Left ventricle myocardium inferior (tissue), 1 donor: ENCODE results near the gene C4orf54. TPM values are rescaled to one million over a fixed set of nuclear protein-coding genes. Genes with fewer than 3 reads are reported as not detected.
A peak's percentile ranks its signal among the peaks of the same experiment; 100 is the strongest.

Source experiments
- DNase-seq: peaks from one replicate; pipeline ENCODE4 v3.0.0-alpha.2; 2020
- H3K27ac ChIP-seq: fragments of 200-600 bp; replicated peaks from 2 replicates; pipeline ENCODE4 v1.8.0; 2021
- H3K27me3 ChIP-seq: fragments of 200-600 bp; 2 replicates; pipeline ENCODE4 v1.8.0; 2021; ENCODE audit warnings: low read depth
- H3K36me3 ChIP-seq: fragments of 200-600 bp; 2 replicates; pipeline ENCODE4 v1.8.0; 2021
- H3K4me1 ChIP-seq: fragments of 200-600 bp; 2 replicates; pipeline ENCODE4 v1.8.0; 2021
- H3K4me3 ChIP-seq: fragments of 200-600 bp; 2 replicates; pipeline ENCODE4 v1.8.0; 2021; ENCODE audit warnings: mild to moderate bottlenecking, moderate library complexity
- H3K9me3 ChIP-seq: fragments of 200-600 bp; replicated peaks from 2 replicates; pipeline ENCODE4 v1.8.0; 2021
- intact Hi-C: fragments of 100-400 bp; cut with micrococcal nuclease; formaldehyde crosslinking; loops from one replicate; pipeline ENCODE4 v1.11.0; 2022
- total RNA-seq: library from RNA; stranded (reverse); fragmentation: NEBNext Ultra II Directional; extraction: Animal tissue kit (Norgen Biotek cat#: 25700); gene quantifications from one replicate; pipeline ENCODE4 v1.2.1, GENCODE V29; 2021
- TF ChIP-seq, protein P1 (sequence below): fragments of 200-600 bp; IDR thresholded peaks from 2 replicates; pipeline ENCODE4 v1.8.0; 2021; ENCODE audit warnings: antibody characterized with exemption, mild to moderate bottlenecking, borderline replicate concordance
- donor health status: DM: no; HTN: yes; CAD: no; lungs with severe emphysema.

Gene C4orf54
- total RNA-seq, 1 donor from 2014 or later: 1.2 TPM

DNA sequence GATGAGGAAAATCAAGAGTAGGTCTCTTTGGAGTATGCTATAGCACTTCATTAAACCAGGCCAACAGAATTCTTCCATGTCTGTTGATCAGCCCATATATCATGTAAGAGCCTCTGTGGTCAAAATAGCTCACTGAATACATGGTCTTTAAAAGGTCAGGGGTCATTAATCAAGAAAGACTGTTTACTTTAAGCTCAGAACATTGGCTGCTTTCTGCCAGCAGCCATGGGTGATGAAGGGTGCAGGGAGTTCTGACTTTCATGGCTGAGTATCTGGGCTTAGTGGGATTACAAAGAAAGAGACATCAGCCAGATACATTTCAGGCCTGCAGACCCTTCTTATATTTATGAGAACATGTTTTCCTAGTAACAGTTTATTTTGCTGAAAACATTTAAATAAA is 7.1 kb upstream of the C4orf54 start:
- Histone ChIP-seq H3K4me3 (no peak overlapping the region), H3K27me3 (no peaks in the 10 kb centered on the region), H3K9me3 (no peaks in the 10 kb centered on the region), H3K27ac (peak overlapping the region; percentile 30), H3K4me1 (peaks cover 24% of the 10 kb centered on the region), H3K36me3 (no peaks in the 10 kb centered on the region)
- no peak for DNase-seq
- TF ChIP-seq, protein P1, sequence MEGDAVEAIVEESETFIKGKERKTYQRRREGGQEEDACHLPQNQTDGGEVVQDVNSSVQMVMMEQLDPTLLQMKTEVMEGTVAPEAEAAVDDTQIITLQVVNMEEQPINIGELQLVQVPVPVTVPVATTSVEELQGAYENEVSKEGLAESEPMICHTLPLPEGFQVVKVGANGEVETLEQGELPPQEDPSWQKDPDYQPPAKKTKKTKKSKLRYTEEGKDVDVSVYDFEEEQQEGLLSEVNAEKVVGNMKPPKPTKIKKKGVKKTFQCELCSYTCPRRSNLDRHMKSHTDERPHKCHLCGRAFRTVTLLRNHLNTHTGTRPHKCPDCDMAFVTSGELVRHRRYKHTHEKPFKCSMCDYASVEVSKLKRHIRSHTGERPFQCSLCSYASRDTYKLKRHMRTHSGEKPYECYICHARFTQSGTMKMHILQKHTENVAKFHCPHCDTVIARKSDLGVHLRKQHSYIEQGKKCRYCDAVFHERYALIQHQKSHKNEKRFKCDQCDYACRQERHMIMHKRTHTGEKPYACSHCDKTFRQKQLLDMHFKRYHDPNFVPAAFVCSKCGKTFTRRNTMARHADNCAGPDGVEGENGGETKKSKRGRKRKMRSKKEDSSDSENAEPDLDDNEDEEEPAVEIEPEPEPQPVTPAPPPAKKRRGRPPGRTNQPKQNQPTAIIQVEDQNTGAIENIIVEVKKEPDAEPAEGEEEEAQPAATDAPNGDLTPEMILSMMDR: no peak
- intact Hi-C loops: no loop called here

DNA sequence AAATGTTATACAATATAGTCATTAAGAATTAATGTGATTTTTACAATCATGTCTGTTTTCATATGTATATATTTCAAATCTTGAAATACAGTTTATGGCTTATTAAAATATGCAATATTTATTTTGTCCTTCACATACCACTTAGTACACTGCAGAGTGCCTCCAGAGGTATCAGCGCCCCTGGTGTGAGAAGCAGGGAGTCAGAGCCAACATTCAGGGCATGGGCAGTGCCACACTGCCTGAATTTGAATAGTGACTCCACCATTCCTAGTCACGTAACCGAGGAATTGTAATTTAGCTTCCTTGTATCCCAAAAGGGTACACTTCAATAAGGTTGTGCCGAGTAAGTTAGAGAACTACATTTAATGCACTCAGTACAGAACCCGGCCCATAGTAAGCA is 4.3 kb upstream of the C4orf54 start:
- Histone ChIP-seq H3K9me3 (no peaks in the 10 kb centered on the region), H3K27ac (peak overlapping the region; percentile 64), H3K27me3 (no peaks in the 10 kb centered on the region), H3K36me3 (no peaks in the 10 kb centered on the region), H3K4me1 (peaks cover 31% of the 10 kb centered on the region), H3K4me3 (no peak overlapping the region)
- intact Hi-C loops: no loop called here
- TF ChIP-seq, protein P1: peak; percentile 32
- DNase-seq: no peak

DNA sequence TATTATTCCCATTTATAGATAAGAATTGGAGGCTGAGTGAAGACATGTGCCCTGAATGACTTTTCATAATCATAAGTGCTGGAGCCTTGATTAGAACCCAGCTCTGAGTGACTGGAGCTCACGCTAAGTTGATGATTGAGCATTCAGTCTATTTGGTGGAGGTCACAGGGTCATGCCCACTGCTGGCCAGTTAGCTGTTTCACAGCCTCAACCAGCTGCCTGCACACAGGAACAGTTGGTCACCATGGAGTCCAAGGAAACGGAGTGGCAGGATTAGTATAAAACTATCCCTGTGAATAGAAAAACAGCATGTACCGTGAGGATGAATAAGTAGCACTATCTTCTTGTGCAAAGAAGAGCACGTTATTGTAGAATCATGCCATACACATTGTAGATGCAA is 1.0 kb upstream of the C4orf54 start:
- H3K27me3 ChIP-seq: no peaks in the 10 kb centered on the region
- intact Hi-C loops: no loop called here
- no peaks in the 10 kb centered on the region for H3K36me3 ChIP-seq
- no peaks in the 10 kb centered on the region for H3K9me3 ChIP-seq
- no peak for DNase-seq
- H3K27ac ChIP-seq: peak overlapping the region; percentile 68
- H3K4me1 ChIP-seq: peaks cover 35% of the 10 kb centered on the region
- TF ChIP-seq, protein P1: no peak
- H3K4me3 ChIP-seq: no peak overlapping the region

DNA sequence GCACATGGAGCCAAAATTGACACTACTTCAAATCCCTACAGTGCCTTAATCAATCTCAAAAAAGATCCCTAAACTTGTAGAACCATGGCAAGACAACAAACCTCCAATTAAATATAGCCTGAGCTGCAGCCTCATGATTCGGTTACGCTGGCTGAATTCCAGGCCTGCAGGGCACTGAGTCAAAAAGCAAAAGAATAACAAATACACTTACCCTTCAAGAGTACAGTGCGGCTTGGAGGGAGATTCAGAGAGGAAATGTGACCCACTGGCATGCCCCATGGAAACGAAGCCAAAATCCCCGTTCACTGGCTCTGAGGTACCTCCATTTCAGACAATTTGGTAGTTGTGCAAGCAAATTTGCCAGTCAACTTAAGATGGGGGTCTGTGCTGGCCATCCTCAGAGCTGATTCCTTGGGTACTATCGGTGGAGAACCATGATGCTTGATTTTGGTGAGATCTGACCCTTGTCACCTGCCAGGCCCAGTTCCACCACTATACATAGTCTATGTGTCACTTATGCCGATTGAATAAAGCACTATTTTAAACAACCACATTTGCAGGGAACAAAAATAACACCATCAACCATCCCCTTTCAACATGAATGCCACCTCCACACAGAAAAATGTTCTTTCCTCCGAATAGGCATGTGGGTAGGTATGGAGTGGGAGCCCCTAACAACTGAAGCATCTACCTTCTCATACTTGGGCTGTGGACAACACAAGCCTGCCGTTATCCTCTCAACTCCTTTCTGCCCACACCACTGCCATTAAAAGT is 2.1 kb downstream of the C4orf54 start:
- DNase-seq: peak; percentile 57
- TF ChIP-seq, protein P1: no peak

DNA sequence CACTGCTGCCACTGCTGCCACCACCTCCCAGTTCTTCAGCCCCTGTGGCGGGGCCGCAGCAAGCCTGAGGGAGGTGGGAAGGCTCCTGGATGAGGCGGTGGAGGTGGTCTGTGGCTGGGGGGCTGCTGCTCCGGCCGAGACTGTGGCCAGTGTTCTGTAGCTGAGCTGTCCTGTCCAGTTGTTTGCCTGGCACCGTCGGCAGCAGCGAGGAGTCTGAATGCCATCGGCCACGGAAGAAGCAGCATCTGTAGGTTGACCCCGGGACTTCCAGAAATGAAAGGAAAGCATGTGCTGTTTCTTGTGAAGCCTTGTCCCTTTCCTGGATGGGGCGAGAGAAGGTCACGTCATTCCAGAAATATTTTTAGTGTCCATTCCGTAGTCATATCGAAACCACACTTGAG is 3.3 kb downstream of the C4orf54 start:
- Histone ChIP-seq H3K36me3 (no peaks in the 10 kb centered on the region), H3K4me1 (peaks cover 35% of the 10 kb centered on the region), H3K9me3 (no peaks in the 10 kb centered on the region), H3K27me3 (no peaks in the 10 kb centered on the region), H3K4me3 (no peak overlapping the region), H3K27ac (no peak overlapping the region)
- intact Hi-C loops: no loop called here
- DNase-seq: no peak
- TF ChIP-seq, protein P1: no peak

More for the DNA sequence above, 2.1 kb downstream of the C4orf54 start:
- no peaks in the 10 kb centered on the region for H3K9me3 ChIP-seq
- no peaks in the 10 kb centered on the region for H3K36me3 ChIP-seq
- H3K4me3 ChIP-seq: peak overlapping the region; percentile 6
- peaks cover 35% of the 10 kb centered on the region for H3K4me1 ChIP-seq
- H3K27me3 ChIP-seq: no peaks in the 10 kb centered on the region
- intact Hi-C loops: no loop called here
- H3K27ac ChIP-seq: peak overlapping the region; percentile 75
